ENCODE results near the gene STN1.

- TF ChIP-seq CTCF (conservative IDR thresholded peaks at IDR 0.05) (no peak), ZFX (IDR thresholded peaks at IDR 0.05) (no peak)
Observed at GRCh38 chr10:103893817-103894216, 24.2 kb downstream of the STN1 start.

All from C4-2B (cell line).